AG10803 (cell line): Measurements from ENCODE around the gene XRCC3.

Experiments
- DNase-seq: peaks from one replicate; pipeline ENCODE4 v3.0.0; 2010; ENCODE audit warnings: low read depth
- H3K4me3 ChIP-seq: 2 replicates; pipeline ENCODE4 v1.5.1; 2011; ENCODE audit warnings: mild to moderate bottlenecking, low read length, control low read depth
- CTCF ChIP-seq: conservative IDR thresholded peaks from 2 replicates; pipeline ENCODE4 v1.5.1; 2011; ENCODE audit warnings: mild to moderate bottlenecking, low read length, control low read depth, inconsistent platforms

XRCC3 gene

DNA sequence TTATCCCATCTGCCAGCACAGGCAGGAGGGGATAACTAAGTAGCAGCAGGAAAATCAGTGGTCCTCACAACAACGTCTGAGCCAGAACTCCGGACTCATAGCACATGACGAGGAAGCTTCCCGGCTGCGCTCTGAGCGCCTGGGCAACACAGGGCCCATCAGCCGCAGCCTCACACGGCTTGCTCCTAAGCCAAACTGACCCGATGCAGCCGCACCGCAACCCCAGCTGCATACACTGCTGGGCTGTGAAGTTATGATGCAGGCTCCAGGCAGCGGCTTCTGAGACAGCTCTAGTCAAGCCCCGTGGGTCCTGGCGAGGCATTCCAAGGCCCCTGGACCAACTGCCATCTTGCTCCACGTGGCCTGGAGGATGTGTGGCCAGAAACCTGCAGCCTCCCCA is 28.4 kb upstream of the XRCC3 start:
- TF ChIP-seq CTCF, result no peak
- H3K4me3 ChIP-seq, result no peak overlapping the region
- no peak for DNase-seq

DNA sequence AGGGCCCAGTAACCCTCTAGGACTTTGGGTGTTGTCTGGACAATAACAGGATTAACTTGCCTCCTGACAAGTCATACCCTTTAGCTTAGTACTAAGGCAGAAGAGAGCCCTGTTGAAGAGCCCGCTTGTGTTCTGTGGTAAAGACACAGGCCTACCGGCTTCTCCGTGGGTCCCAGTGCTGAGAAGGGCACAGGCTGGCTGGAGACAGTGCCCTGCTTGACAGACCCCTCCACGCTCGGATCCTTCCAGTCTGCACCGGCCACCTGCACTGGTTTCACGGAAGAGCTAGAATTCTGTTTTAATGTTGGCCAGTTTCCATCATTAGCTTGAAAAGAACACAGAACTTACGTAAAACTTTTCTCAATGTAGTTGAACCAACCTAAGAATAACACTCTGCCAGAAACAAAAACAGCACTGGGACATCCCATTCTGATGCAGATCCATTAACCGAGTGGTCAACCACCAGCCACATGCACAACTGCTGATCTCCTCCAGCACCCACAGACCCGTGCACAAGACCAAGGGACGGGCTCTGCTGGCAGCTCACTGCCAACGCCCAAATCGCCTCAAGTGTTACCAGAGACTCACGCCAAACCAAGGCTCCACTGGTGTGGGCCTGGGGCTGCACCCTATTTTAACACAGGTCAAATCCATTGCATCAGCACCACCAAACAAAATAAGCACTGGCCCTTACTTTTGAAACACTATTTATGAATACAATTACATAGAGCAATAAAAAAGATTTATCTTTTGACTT is 27.4 kb upstream of the XRCC3 start:
- TF ChIP-seq CTCF, result no peak
- no peak overlapping the region for H3K4me3 ChIP-seq
- no peak for DNase-seq

DNA sequence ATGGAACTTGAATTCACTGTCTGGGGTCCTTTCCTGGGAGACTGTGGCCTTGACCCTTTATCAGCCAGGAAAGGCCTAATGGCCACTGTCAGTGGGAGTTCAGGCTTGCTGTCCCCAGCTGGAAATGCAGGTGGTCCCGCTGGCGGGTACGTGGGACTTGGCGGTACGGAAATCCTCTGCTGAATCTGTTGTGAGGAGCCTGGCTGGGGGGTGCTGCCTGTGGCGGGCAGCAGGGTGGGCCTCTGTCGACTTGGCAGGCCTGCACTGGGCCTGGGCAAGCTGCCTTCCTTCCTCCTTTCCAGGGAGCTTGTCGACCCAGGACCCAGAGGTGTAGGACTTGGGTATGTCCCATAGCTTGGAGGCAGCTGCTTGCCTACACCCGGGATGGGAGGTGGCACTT is 26.6 kb upstream of the XRCC3 start:
- no peak overlapping the region for H3K4me3 ChIP-seq
- TF ChIP-seq CTCF, result no peak
- no peak for DNase-seq

DNA sequence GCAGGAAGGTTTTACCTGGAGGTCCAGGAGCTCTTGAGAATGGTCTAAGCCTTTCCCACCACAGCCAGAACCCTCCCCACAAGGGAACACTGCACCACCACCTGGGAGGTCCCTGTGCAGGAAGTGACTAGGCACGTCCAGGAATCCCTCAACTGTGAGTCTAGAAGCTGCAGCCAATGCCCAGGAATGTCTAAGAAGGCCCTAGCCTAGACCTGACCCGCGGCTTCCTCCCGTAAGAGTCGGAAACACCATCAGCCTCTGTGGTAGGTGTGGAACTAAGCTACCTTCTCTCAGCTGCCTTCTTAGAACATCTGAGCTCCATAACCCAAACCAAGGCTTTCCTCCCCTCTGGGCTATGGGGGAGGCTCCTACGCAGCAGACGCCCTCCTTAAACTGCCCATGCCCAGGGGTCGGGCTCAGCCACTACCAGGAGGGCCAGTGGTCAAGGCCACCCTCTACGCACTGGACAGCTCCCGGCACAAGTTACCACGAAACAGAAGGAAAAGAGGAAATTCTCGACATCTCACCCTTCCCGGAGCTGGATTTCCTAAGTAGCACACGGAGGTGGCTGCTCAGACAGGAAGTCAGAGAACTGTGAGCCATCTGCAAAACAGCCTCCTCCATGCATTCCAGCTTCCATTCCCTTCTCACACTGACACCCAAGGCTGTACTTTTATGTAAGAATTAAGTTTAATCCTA is 25.9 kb upstream of the XRCC3 start:
- H3K4me3 ChIP-seq, result no peak overlapping the region
- TF ChIP-seq CTCF, result no peak
- DNase-seq, result peak; percentile 56

- no peak for TF ChIP-seq CTCF
- H3K4me3 ChIP-seq, result no peak overlapping the region
- no peak for DNase-seq
Measured at GRCh38 chr14:103739793-103740501, 24.7 kb upstream of the XRCC3 start.

DNA sequence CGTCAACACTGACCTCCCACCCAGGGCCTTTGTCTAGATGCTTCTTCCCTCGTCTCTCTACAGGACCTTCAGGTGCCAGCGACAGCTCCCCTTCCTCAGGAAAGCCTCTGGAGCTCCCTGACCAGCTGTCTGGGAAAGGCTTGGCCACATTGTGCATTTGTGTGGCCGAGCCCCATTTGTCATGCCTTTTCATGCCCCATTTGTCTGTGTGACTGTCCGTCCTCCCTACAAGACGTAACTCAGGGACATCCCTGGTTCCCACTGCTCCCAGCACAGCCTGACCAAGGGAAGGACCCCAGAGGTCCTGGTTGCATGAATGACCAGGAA is 24.2 kb upstream of the XRCC3 start:
- no peak overlapping the region for H3K4me3 ChIP-seq
- no peak for DNase-seq
- TF ChIP-seq CTCF, result no peak
